Measurements from ENCODE around the gene RPL7A. TPM values are rescaled to one million over a fixed set of nuclear protein-coding genes. Genes with fewer than 3 reads are reported as not detected.

RPL7A gene
- 3,235 to 3,749 TPM (median 3,386 TPM) in 5 replicates for total RNA-seq (2022; extraction: Qiagen RNA extraction; ENCODE audit: low read depth)

DNA sequence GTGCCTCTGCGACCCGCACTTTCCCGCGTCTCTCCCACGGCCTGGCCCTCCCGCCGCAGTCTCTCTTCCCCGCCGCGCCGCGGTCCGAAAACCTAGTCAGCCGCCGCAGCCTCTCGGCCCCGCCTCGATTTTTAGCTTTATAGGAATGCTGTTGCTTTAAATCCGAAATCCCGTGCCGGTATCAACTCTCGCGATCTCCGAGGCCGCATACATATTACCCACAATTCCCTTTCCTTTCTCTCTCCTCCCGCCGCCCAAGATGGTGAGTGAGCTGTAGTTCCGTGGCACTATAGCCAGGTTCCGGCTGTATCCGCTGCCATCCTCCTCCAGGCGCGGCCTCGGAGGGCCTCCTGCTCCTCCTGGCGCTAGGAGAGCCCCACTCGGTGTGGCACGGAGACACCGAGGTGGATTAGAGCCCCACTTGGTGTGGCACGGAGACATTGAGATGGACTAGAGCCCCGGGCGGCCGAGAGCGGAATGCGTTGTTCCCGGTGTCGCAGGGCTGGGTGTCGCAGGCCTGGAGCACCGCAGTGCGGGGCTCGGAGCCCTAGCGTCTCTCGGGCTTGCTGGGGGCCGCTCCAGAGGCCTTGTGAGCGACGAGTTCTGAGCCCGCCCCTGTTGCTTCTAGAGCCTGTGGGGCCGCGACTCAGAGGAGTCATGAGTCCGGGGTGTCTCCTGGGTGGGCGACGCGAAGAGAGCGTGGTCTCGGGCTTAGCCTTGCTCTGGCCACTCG, at the start of gene RPL7A, which contains the start of gene MED22:
RPL7A (plus strand) TSS at position 234 of the 733 bp plus-strand sequence; CDS start at position 260, 26 bp downstream.
MED22 (minus strand) TSS at position 147 of the 733 bp plus-strand sequence. CDS start 1,469 bp downstream, outside the sequence.

DNA sequence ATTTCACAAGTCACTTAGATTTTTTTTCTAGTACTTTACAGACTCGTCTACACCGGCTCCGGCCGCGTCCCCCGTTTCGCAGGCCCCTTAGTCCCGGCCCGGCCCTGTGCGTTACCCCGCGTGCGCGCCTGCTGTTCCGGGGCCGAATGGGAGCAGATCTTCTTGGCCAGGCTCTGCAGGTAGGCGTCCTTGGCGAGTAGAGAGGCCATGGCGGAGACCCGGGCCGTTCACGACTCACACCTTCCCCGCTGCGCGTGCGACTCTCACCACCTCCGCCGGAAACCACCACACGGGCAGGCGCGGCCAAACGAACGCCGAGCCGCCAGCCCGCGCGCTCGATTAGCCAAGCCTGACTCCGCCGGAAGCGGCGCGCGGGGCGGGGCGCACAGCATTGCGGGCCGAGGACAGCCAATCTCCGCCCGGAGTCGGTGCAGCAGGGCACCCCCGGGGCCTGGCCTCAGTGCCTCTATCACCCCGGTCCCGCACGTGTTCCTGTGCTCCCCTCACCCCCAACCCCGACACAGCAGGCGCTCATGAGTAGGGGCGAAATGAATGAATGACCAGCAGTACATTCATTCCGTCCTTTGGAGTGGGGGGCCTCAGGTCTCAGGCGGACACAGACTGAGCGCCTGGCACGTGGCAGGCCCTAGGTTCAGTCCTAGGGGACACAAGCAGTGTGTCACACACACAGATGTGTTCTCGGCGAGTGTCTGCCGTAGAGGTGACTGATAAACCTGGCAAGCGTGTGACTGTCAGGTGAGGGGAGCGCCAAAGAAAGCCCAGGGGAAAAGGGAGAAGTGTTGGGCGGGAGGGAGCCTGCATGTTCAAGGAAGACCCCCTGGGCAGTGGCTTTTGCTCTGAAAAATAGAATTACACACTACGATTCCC, 11.8 kb upstream of the RPL7A start, which contains the start of gene SURF6:
SURF6 (minus strand) TSS at position 265 of the 888 bp plus-strand sequence; CDS start at position 209, 56 bp downstream.

DNA sequence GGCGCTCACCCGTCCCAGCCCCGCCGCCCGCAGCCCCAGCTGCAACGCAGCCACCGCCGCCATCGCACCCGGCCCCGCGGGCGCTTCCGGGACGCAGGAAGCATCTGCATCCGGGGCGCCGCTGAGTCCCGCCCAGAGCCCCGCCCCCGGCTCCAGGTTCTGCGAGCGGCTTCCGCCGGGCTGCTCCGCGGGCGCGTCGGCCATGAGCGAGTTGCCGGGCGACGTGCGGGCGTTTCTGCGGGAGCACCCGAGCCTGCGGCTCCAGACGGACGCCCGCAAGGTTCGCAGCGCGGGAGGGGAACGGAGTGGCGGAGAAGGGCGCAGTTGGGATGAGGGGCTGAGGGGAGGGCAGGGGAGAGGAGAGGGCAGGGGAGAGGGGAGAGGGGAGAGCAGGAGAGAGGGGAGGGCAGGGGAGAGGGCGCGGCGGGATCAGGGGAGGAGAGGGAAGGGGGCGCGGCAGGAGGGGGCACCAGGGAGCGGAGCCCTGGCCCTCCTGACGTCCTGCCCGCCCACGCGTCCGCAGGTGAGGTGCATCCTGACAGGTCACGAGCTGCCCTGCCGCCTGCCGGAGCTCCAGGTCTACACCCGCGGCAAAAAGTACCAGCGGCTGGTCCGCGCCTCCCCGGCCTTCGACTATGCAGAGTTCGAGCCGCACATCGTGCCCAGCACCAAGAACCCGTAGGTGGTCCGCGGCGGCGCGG, 8.5 kb downstream of the RPL7A start, which contains the start of the genes SURF1 and SURF2:
SURF1 (minus strand) TSS at position 97 of the 701 bp plus-strand sequence; CDS start at position 63, 34 bp downstream.
SURF2 (plus strand) TSS at position 160 of the 701 bp plus-strand sequence; CDS start at position 203, 43 bp downstream.

GRCh38 chr9:133375724-133376654, 28.0 kb downstream of the RPL7A start, which contains the start of the genes STKLD1 and SURF4:
STKLD1 (plus strand) TSS chr9:133376366; CDS start chr9:133376474, 108 bp downstream.
SURF4 (minus strand) TSS chr9:133376060; CDS start chr9:133375969, 91 bp downstream.

Other genes with a start within 250 kb of the RPL7A start
- gene RALGDS, start 227.0 kb upstream of the RPL7A start, total RNA-seq (2022; extraction: Qiagen RNA extraction; ENCODE audit: low read depth): 19.2 to 29.0 TPM (median 26.7 TPM) in 5 replicates
- gene GBGT1, start 184.3 kb upstream of the RPL7A start, total RNA-seq (2022; extraction: Qiagen RNA extraction; ENCODE audit: low read depth): 1.5 to 3.0 TPM (median 2.2 TPM) in 5 replicates
- gene OBP2B, start 139.0 kb upstream of the RPL7A start, total RNA-seq (2022; extraction: Qiagen RNA extraction; ENCODE audit: low read depth): not detected in 5 replicates
- 0.19 TPM in 1 of 5 replicates, not detected in the others for gene ABO, start 73.0 kb upstream of the RPL7A start, total RNA-seq (2022; extraction: Qiagen RNA extraction; ENCODE audit: low read depth)
- gene SURF6, start 12.0 kb upstream of the RPL7A start, total RNA-seq (2022; extraction: Qiagen RNA extraction; ENCODE audit: low read depth): 17.7 to 30.3 TPM (median 28.5 TPM) in 5 replicates
- gene MED22, start 87 bp upstream of the RPL7A start, total RNA-seq (2022; extraction: Qiagen RNA extraction; ENCODE audit: low read depth): 18.1 to 36.9 TPM (median 31.2 TPM) in 5 replicates
- 32.8 to 49.1 TPM (median 42.1 TPM) in 5 replicates for gene SURF1, start 8.3 kb downstream of the RPL7A start, total RNA-seq (2022; extraction: Qiagen RNA extraction; ENCODE audit: low read depth)
- gene SURF2, start 8.3 kb downstream of the RPL7A start, total RNA-seq (2022; extraction: Qiagen RNA extraction; ENCODE audit: low read depth): 36.5 to 59.1 TPM (median 49.7 TPM) in 5 replicates
- gene SURF4, start 27.8 kb downstream of the RPL7A start, total RNA-seq (2022; extraction: Qiagen RNA extraction; ENCODE audit: low read depth): 155 to 210 TPM (median 205 TPM) in 5 replicates
- 0.84 to 2.0 TPM (median 0.94 TPM) in 5 replicates for gene STKLD1, start 28.1 kb downstream of the RPL7A start, total RNA-seq (2022; extraction: Qiagen RNA extraction; ENCODE audit: low read depth)
- gene REXO4, start 69.8 kb downstream of the RPL7A start, total RNA-seq (2022; extraction: Qiagen RNA extraction; ENCODE audit: low read depth): 28.2 to 40.7 TPM (median 36.1 TPM) in 5 replicates
- gene ADAMTS13, start 74.1 kb downstream of the RPL7A start, total RNA-seq (2022; extraction: Qiagen RNA extraction; ENCODE audit: low read depth): 0.17 to 0.69 TPM (median 0.51 TPM) in 5 replicates
- gene CACFD1, start 111.8 kb downstream of the RPL7A start, total RNA-seq (2022; extraction: Qiagen RNA extraction; ENCODE audit: low read depth): 2.1 to 5.0 TPM (median 4.3 TPM) in 5 replicates
- 10.1 to 24.1 TPM (median 22.3 TPM) in 5 replicates for gene SLC2A6, start 130.9 kb downstream of the RPL7A start, total RNA-seq (2022; extraction: Qiagen RNA extraction; ENCODE audit: low read depth)
- gene MYMK, start 176.7 kb downstream of the RPL7A start, total RNA-seq (2022; extraction: Qiagen RNA extraction; ENCODE audit: low read depth): not detected in 5 replicates
- gene ADAMTSL2, start 186.5 kb downstream of the RPL7A start, total RNA-seq (2022; extraction: Qiagen RNA extraction; ENCODE audit: low read depth): not detected in 5 replicates